ENCODE data around the gene CPLX4.

DNA sequence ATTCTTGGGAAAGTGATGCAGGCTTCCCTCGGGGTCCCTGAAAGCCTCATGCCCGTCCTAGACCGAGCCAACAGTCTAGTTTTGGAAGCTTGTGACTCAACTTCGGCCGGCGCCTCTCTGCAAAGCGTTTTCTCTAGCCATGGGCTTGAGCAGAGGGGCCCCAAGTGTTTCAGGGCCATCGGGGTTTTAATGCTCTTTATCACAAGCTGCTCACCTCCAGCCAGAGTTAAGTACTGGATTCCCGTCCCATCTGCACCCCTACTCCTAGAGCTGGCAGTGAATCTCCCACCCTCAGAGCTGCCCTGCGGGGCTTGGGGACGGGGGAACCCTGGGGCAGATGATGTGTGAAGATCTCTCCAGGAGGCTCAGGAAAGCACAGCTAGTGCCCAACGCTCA, 52.5 kb downstream of the CPLX4 start:
- TF ChIP-seq, protein P1, sequence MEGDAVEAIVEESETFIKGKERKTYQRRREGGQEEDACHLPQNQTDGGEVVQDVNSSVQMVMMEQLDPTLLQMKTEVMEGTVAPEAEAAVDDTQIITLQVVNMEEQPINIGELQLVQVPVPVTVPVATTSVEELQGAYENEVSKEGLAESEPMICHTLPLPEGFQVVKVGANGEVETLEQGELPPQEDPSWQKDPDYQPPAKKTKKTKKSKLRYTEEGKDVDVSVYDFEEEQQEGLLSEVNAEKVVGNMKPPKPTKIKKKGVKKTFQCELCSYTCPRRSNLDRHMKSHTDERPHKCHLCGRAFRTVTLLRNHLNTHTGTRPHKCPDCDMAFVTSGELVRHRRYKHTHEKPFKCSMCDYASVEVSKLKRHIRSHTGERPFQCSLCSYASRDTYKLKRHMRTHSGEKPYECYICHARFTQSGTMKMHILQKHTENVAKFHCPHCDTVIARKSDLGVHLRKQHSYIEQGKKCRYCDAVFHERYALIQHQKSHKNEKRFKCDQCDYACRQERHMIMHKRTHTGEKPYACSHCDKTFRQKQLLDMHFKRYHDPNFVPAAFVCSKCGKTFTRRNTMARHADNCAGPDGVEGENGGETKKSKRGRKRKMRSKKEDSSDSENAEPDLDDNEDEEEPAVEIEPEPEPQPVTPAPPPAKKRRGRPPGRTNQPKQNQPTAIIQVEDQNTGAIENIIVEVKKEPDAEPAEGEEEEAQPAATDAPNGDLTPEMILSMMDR (IDR thresholded peaks at IDR 0.05), result no peak
- TF ChIP-seq POLR2A (IDR thresholded peaks at IDR 0.05) (no peak), EP300 (IDR thresholded peaks at IDR 0.05) (no peak)
